ENCODE results near the gene U2AF2. TPM values are rescaled to one million over a fixed set of nuclear protein-coding genes. Genes with fewer than 3 reads are reported as not detected.
A peak's percentile ranks its signal among the peaks of the same experiment; 100 is the strongest.

The U2AF2 gene
- total RNA-seq, 1 donor from 2014 or later, result 145 TPM

GRCh38 chr19:55606817-55607216 lies 48.0 kb upstream of the U2AF2 start:
- no peaks in the 10 kb centered on the region for H3K27me3 ChIP-seq
- H3K9me3 ChIP-seq, result no peaks in the 10 kb centered on the region
- intact Hi-C loops (cut with DNase I), result loop anchor here (10.0 kb wide), 1 partner anchor 202 kb away; the partner anchor contains the start of gene UBE2S
- peaks cover 38% of the 10 kb centered on the region for H3K4me1 ChIP-seq
- DNase-seq (ENCODE audit: extremely low spot score in 2 of 2), result no peak
- TF ChIP-seq CTCF (IDR thresholded peaks at IDR 0.05), result no peak
- TF ChIP-seq POLR2A (IDR thresholded peaks at IDR 0.05), result no peak
- TF ChIP-seq POLR2AphosphoS5 (IDR thresholded peaks at IDR 0.05; ENCODE audit: insufficient read depth in 1 of 2, low read depth in 1 of 2), result no peak
- peak overlapping the region; percentile 91 for H3K27ac ChIP-seq
- H3K36me3 ChIP-seq, result no peaks in the 10 kb centered on the region
- peak overlapping the region; percentile 70 to 90 for H3K4me3 ChIP-seq

GRCh38 chr19:55609326-55609725 lies 45.5 kb upstream of the U2AF2 start:
- H3K27ac ChIP-seq, result no peak overlapping the region
- intact Hi-C loops (cut with DNase I), result loop anchor here (10.0 kb wide), 1 partner anchor 205 kb away; the partner anchor contains the start of gene UBE2S

GRCh38 chr19:55611300-55611982 lies 43.4 kb upstream of the U2AF2 start:
- Histone ChIP-seq H3K9me3 (no peaks in the 10 kb centered on the region), H3K36me3 (peaks cover 0 to 14% of the 10 kb centered on the region in 2 donors), H3K4me1 (peaks cover 23% of the 10 kb centered on the region), H3K27me3 (no peaks in the 10 kb centered on the region), H3K27ac (no peak overlapping the region), H3K4me3 (no peak overlapping the region)
- intact Hi-C loops (cut with DNase I), result no loop called here
- no peak for DNase-seq (ENCODE audit: extremely low spot score in 2 of 2)
- TF ChIP-seq POLR2AphosphoS5 (IDR thresholded peaks at IDR 0.05; ENCODE audit: insufficient read depth in 1 of 2, low read depth in 1 of 2) (no peak), POLR2A (IDR thresholded peaks at IDR 0.05) (no peak), CTCF (IDR thresholded peaks at IDR 0.05) (no peak)

More at GRCh38 chr19:55609326-55609725, 45.5 kb upstream of the U2AF2 start:
- Histone ChIP-seq H3K27me3 (no peaks in the 10 kb centered on the region), H3K4me1 (peaks cover 35% of the 10 kb centered on the region), H3K9me3 (no peaks in the 10 kb centered on the region), H3K4me3 (no peak overlapping the region), H3K36me3 (no peaks in the 10 kb centered on the region)
- TF ChIP-seq POLR2A (IDR thresholded peaks at IDR 0.05) (no peak), POLR2AphosphoS5 (IDR thresholded peaks at IDR 0.05; ENCODE audit: insufficient read depth in 1 of 2, low read depth in 1 of 2) (no peak), CTCF (IDR thresholded peaks at IDR 0.05) (no peak)
- DNase-seq (ENCODE audit: extremely low spot score in 2 of 2), result no peak

- H3K27ac ChIP-seq, result no peak overlapping the region
- no peaks in the 10 kb centered on the region for H3K9me3 ChIP-seq
- H3K4me3 ChIP-seq, result no peak overlapping the region
- H3K27me3 ChIP-seq, result no peaks in the 10 kb centered on the region
- peaks cover 0 to 19% of the 10 kb centered on the region in 2 donors for H3K36me3 ChIP-seq
- H3K4me1 ChIP-seq, result peaks cover 17% of the 10 kb centered on the region
- no peak for TF ChIP-seq POLR2AphosphoS5 (IDR thresholded peaks at IDR 0.05; ENCODE audit: insufficient read depth in 1 of 2, low read depth in 1 of 2)
- no peak for TF ChIP-seq POLR2A (IDR thresholded peaks at IDR 0.05)
- TF ChIP-seq CTCF (IDR thresholded peaks at IDR 0.05), result no peak
- intact Hi-C loops (cut with DNase I), result no loop called here
- no peak for DNase-seq (ENCODE audit: extremely low spot score in 2 of 2)
These were observed 42.7 kb upstream of the U2AF2 start for GRCh38 chr19:55611983-55612645.

- no peaks in the 10 kb centered on the region for H3K27me3 ChIP-seq
- intact Hi-C loops (cut with DNase I), result no loop called here
- TF ChIP-seq CTCF (IDR thresholded peaks at IDR 0.05) (no peak), POLR2A (IDR thresholded peaks at IDR 0.05) (no peak), POLR2AphosphoS5 (IDR thresholded peaks at IDR 0.05; ENCODE audit: insufficient read depth in 1 of 2, low read depth in 1 of 2) (no peak)
- H3K4me1 ChIP-seq, result peaks cover 9% of the 10 kb centered on the region
- no peaks in the 10 kb centered on the region for H3K9me3 ChIP-seq
- no peak overlapping the region for H3K4me3 ChIP-seq
- DNase-seq (ENCODE audit: extremely low spot score in 2 of 2), result no peak
- no peak overlapping the region for H3K27ac ChIP-seq
- H3K36me3 ChIP-seq, result peaks cover 0 to 24% of the 10 kb centered on the region in 2 donors
These were observed 41.4 kb upstream of the U2AF2 start for GRCh38 chr19:55613396-55613795.

Data from vagina (tissue), 2 donors.